Thoracic aorta (tissue), 2 donors: ENCODE results near the gene PSMD13. TPM values are rescaled to one million over a fixed set of nuclear protein-coding genes. Genes with fewer than 3 reads are reported as not detected.
A peak's percentile ranks its signal among the peaks of the same experiment; 100 is the strongest.

Source experiments
- ATAC-seq: fragments of 150-250 bp; one replicate; pipeline ENCODE4 v1.8.0; 2017; ENCODE audit warnings: low read depth; ENCODE audit not compliant: insufficient number of reproducible peaks, low FRiP score
- DNase-seq: peaks from one replicate; pipeline ENCODE4 v3.0.0-alpha.2; 2020; ENCODE audit warnings: low spot score
- H3K27ac ChIP-seq, 2 donors: fragments of 200-600 bp; sonication (generic); 1 replicate in 1 of 2; 2 replicates in 1 of 2; pipeline ENCODE4 v1.5.1; 2016; ENCODE audit warnings: mild to moderate bottlenecking in 2 of 2, moderate library complexity in 2 of 2
- H3K27me3 ChIP-seq: fragments of 200-600 bp; sonication (generic); replicated peaks from 2 replicates; pipeline ENCODE4 v1.6.0; 2016; ENCODE audit warnings: mild to moderate bottlenecking; ENCODE audit not compliant: insufficient read depth
- H3K36me3 ChIP-seq: fragments of 200-600 bp; sonication (generic); one replicate; pipeline ENCODE4 v1.5.1; 2016
- H3K4me1 ChIP-seq, 2 donors: fragments of 200-600 bp; sonication (generic); 1 replicate in 1 of 2; 2 replicates in 1 of 2; pipeline versions ENCODE4 v1.5.1 to v1.6.0; 2016; ENCODE audit warnings: low read depth in 2 of 2, mild to moderate bottlenecking in 1 of 2; ENCODE audit not compliant: control insufficient read depth in 1 of 2
- H3K4me3 ChIP-seq: fragments of 200-600 bp; sonication (generic); 2 replicates; pipeline ENCODE4 v1.5.1; 2016; ENCODE audit warnings: mild to moderate bottlenecking
- H3K9me3 ChIP-seq: fragments of 200-600 bp; sonication (generic); 2 replicates; pipeline ENCODE4 v1.5.1; 2016
- CTCF ChIP-seq: fragments of 200-600 bp; sonication (generic); IDR thresholded peaks from one replicate; pipeline ENCODE4 v1.5.1; 2019; ENCODE audit warnings: antibody characterized with exemption
- total RNA-seq, 2 donors: library from RNA; depleted of rRNA; stranded (reverse); fragments of >200 nt; gene quantifications; one replicate each; pipeline versions ENCODE4 v1.1.0 to v1.2.3, GENCODE V29; 2016

PSMD13 gene
- total RNA-seq, 2 donors from 2014 or later, result 79.6 to 90.8 TPM

GRCh38 chr11:207863-208180 lies 29.0 kb upstream of the PSMD13 start:
- Histone ChIP-seq H3K27me3 (no peaks in the 10 kb centered on the region), H3K9me3 (no peaks in the 10 kb centered on the region), H3K4me3 (peak overlapping the region; percentile 98), H3K4me1 (peaks cover 30 to 62% of the 10 kb centered on the region in 2 donors), H3K27ac (peak overlapping the region; percentile 91 to 96), H3K36me3 (peaks cover 39% of the 10 kb centered on the region)
- no peak for ATAC-seq
- DNase-seq, result no peak
- no peak for TF ChIP-seq CTCF

DNA sequence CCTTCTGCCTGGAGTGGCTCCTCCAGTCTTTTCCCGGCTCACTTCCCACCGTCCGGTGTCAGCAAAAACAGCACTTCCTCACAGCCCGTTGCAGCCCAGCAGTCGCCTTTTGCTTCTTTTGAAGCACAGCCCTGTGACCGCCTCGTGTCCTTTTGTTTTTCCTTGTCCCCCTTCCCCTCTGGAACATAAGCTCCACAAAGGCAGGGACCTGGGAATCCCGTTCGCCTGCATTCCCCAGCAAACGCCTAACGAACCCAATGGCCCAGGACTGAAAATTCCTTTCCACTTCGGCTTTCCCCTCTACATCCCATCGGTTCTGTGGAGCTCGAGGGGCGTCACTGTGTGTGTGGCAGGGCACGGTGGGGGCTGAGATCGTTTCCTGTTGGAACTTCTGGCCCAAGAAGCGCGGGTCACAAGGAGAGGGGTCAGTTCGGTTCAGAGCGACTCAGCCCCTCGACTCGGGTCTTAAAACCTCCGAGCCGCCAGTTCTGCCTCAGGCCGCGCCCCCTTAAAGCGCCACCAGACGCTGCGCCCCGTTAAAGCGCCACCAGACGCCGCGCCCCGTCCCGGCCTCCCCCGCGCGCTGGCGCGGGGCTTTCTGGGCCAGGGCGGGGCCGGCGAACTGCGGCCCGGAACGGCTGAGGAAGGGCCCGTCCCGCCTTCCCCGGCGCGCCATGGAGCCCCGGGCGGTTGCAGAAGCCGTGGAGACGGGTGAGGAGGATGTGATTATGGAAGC lies 28.4 kb upstream of the PSMD13 start:
- H3K27me3 ChIP-seq, result no peaks in the 10 kb centered on the region
- peak overlapping the region; percentile 98 for H3K4me3 ChIP-seq
- H3K4me1 ChIP-seq, result peaks cover 30 to 61% of the 10 kb centered on the region in 2 donors
- peaks cover 44% of the 10 kb centered on the region for H3K36me3 ChIP-seq
- TF ChIP-seq CTCF, result no peak
- H3K27ac ChIP-seq, result peak overlapping the region; percentile 91 to 96
- ATAC-seq (peak; percentile 48), DNase-seq (no peak)
- no peaks in the 10 kb centered on the region for H3K9me3 ChIP-seq

DNA sequence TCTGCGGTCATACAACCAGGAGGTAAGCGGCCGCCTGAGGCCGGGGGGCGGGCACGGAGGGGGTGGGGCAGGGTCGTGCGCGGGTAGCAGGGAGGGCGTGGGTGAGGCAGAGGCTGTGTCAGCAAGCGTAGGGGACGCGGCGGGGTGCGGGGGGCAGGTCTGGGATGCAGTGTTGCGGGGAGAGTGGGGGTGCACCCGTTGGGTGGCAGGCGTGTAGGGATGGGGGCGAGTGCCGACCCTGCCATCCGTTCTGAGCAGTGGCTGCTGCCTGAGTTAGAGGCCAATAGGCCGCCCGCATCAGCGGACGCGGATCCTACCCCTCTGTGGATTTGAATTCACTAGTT lies 27.9 kb upstream of the PSMD13 start:
- no peak for ATAC-seq
- peak overlapping the region; percentile 91 to 96 for H3K27ac ChIP-seq
- H3K36me3 ChIP-seq, result peaks cover 47% of the 10 kb centered on the region
- H3K9me3 ChIP-seq, result no peaks in the 10 kb centered on the region
- peaks cover 30 to 55% of the 10 kb centered on the region in 2 donors for H3K4me1 ChIP-seq
- no peaks in the 10 kb centered on the region for H3K27me3 ChIP-seq
- TF ChIP-seq CTCF, result no peak
- DNase-seq, result no peak
- H3K4me3 ChIP-seq, result peak overlapping the region; percentile 98

DNA sequence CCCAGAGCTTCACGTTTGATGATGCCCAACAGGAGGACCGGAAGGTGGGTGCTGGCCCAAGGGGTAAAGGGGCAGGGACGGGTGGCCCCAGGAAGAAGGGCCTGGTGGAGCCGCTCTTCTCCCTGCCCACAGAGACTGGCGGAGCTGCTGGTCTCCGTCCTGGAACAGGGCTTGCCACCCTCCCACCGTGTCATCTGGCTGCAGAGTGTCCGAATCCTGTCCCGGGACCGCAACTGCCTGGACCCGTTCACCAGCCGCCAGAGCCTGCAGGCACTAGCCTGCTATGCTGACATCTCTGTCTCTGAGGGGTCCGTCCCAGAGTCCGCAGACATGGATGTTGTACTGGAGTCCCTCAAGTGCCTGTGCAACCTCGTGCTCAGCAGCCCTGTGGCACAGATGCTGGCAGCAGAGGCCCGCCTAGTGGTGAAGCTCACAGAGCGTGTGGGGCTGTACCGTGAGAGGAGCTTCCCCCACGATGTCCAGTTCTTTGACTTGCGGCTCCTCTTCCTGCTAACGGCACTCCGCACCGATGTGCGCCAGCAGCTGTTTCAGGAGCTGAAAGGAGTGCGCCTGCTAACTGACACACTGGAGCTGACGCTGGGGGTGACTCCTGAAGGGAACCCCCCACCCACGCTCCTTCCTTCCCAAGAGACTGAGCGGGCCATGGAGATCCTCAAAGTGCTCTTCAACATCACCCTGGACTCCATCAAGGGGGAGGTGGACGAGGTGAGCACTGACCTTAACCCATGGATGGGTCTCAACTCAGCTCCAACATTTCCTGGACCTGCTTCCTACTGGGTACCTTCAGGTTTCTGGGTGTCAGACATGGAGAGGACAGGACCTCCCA lies 27.3 kb upstream of the PSMD13 start:
- Histone ChIP-seq H3K4me1 (peaks cover 30 to 50% of the 10 kb centered on the region in 2 donors), H3K9me3 (no peaks in the 10 kb centered on the region), H3K36me3 (peaks cover 51% of the 10 kb centered on the region), H3K27ac (peak overlapping the region; percentile 91 to 96), H3K4me3 (peak overlapping the region; percentile 98), H3K27me3 (no peaks in the 10 kb centered on the region)
- ATAC-seq (no peak), DNase-seq (no peak)
- TF ChIP-seq CTCF, result no peak

GRCh38 chr11:210122-210802 lies 26.5 kb upstream of the PSMD13 start:
- H3K36me3 ChIP-seq, result peaks cover 51% of the 10 kb centered on the region
- DNase-seq, result no peak

More at GRCh38 chr11:210122-210802, 26.5 kb upstream of the PSMD13 start:
- Histone ChIP-seq H3K4me3 (peak overlapping the region; percentile 98), H3K4me1 (peaks cover 29 to 42% of the 10 kb centered on the region in 2 donors), H3K27ac (peak overlapping the region; percentile 8 to 91), H3K9me3 (no peaks in the 10 kb centered on the region), H3K27me3 (no peaks in the 10 kb centered on the region)
- no peak for ATAC-seq
- TF ChIP-seq CTCF, result no peak
